ENCODE measurements around the gene UGT2B11.
"Not testable (repeated sequence)": the region's sequence is repeated elsewhere in the genome, so short reads cannot be mapped to it uniquely, and the experiment has no call there.

The UGT2B11 gene

GRCh38 chr4:69169171-69169570 lies 45.4 kb downstream of the UGT2B11 start:
- DNase-seq: not testable (repeated sequence)

GRCh38 chr4:69167300-69167699 lies 47.2 kb downstream of the UGT2B11 start:
- no peak for DNase-seq

DNA sequence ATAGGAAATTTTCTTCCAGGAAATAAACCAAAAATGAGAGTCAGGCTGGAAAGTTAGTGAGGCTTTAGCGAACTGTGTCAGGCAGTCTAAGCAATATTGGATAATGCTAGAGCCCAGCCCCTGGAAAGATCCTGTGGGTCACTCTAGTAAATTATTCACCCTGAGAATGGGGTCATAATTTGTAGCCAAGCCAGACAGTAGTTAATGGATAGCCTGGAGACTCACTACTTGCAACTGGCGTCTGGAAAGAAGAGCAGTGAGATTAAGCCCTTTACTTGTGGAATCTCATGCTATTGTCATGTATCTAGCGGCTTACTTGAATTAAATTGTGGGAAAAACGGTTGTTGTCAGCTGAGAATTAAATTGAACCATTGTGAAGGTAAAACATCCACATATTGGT lies 48.2 kb downstream of the UGT2B11 start:
- DNase-seq: not testable (repeated sequence)

GRCh38 chr4:69165707-69166106 lies 48.8 kb downstream of the UGT2B11 start:
- not testable (repeated sequence) for DNase-seq

GRCh38 chr4:69156913-69157312 lies 57.6 kb downstream of the UGT2B11 start:
- no peak for DNase-seq

GRCh38 chr4:69154021-69154420 lies 60.5 kb downstream of the UGT2B11 start:
- DNase-seq: no peak

All from activated CD8-positive, alpha-beta memory T cell treated with anti-CD3 and anti-CD28 coated beads, Interleukin-2, amount 50 U/mL, for 4 hours (primary cell).